HG03175 (cell line): Measurements from ENCODE around the gene FBXO40.

Experiments used
- ATAC-seq: cut with Tn5 transposase; IDR thresholded peaks from one replicate; pipeline ENCODE4 v1.9.1; 2021; ENCODE audit warnings: mild to moderate bottlenecking, moderate library complexity; ENCODE audit not compliant: unreplicated experiment

Gene FBXO40

DNA sequence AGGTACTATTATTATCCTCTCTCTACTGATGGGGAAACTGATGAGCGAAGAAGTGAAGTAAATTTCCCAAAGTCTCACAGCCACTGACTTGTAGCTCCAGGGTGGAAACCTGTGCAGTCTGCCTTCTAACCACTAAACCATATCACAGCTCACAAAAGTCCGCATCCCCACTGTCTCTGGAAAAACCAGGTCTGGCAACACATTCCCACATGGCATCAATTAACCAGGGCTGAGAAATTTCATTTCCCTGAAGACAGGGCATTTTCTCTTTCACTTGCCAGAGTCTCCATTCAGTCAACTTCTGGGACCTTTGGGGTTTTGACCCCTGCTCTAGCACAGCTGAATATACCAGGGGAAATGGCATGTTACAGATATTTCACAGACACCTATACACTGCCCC is 26.5 kb downstream of the FBXO40 start:
- no peak for ATAC-seq

DNA sequence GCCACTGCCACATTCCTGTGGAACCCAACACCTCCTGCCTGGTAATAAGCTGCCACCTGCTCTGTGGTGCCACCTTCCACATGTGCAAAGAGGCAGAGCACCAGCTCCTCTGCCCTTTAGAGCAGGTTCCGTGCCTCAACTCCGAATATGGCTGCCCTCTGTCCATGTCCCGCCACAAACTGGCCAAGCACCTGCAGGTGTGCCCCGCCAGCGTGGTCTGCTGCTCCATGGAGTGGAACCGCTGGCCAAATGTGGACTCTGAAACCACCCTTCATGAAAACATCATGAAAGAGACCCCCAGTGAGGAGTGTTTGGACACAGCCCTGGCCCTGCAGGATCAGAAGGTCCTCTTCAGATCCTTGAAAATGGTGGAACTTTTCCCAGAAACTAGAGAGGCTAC is 28.3 kb downstream of the FBXO40 start:
- ATAC-seq: no peak

DNA sequence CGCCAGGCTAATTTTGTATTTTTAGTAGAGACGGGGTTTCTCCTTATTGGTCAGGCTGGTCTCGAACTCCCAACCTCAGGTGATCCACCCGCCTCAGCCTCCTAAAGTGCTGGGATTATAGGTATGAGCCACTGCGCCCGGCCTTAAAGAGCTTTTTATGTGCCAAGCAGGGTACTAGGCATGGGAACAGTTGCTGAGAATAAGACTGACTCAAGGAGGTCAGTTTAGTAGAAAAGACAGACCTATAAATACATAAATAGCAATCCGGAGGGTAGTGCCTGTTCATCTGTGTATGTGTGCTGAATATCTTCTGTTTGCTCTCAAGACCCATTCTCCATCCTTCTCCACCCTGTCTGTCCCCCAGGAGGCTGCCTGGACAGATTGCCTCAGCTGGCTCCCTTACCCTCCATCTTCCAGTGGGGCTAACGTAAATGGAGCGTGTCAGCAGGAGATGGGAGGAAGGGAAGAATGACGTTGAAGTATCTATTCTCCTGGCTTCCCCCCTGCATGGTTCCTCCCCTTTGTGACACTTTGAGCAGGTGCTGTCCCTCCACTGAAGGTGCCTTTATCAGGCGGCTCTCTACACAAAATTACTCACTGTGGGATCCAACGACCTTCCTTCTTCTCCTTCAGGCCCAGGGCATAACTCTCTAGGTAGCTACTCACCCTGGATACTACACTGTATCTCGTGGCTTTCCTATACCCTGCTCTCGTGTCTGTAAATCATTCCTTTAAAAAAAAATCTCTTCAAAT is 31.1 kb downstream of the FBXO40 start:
- no peak for ATAC-seq

DNA sequence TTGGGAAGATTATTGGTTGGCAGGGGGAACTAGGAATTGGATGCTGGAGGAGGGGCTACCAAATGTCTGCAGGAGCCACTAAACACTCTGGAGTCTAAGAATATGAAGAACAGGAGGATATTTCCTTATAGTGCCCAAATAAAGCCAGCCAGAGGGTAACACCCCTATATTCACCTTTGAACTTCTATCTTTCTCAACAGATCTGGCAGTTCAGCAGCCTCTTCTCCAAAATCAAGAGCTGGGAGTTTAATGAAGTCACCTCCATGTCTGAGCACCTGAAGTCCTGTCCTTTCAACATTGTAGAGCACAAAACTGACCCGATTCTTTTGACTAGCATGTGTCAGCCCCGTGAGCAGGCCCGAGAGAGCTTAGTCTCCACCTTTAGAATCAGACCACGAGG is 33.3 kb downstream of the FBXO40 start:
- no peak for ATAC-seq

DNA sequence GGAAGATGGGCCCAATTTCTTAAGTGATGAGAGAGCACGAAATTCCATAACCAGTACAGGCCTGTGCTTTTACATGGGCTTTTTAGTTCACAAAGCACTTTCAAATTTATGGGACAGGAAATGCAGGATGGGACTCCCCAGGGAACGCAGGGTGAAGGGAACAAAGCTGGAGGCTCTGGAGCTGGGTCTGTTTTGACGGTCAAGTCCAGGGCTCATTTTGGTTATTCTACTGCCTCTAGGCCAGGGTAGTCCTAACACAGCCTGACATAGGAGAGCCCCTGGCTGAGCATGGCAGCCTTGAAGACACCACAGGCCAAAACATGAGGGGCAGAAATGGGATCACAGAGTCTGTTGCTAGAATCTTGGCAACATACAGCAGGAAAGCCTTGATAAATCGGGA is 34.0 kb downstream of the FBXO40 start:
- ATAC-seq: no peak

DNA sequence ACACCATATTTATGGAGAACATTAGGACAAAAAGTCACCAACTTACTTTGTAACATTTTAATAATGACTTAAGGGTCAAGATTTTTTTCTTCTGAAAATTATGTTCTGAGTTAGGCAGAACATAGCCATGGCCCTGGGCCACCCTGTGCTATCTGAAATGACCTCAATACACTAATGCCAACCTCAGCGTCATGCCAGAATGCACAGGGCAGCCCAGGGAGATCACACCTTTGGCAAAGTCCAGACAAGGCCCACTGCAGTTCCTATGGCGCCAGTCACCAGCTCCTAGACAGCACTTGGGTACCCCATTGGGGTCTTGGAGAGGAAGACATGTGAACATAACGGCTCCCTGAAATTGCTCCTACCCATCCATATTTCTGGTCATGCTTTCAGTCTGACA is 34.4 kb downstream of the FBXO40 start:
- ATAC-seq: no peak

DNA sequence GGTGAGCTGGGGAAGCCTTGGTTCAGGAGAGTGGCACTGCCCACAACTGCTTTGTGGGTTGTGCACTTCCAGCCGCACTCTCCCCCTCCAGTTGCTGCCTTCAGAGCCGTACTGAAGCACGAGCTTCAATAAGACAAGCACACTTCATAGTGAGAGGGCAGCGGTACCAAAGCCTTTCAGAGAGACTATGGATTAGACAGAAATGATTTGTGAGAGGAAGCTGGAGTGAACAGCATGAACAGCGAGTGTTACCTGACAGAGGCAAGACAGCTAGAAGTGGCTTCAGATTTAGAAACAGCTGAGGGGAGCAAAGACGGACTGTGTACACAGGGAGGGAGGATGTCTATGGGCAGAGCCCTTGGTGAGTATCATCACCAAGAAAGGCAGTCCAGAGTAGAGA is 36.4 kb downstream of the FBXO40 start:
- ATAC-seq: no peak

DNA sequence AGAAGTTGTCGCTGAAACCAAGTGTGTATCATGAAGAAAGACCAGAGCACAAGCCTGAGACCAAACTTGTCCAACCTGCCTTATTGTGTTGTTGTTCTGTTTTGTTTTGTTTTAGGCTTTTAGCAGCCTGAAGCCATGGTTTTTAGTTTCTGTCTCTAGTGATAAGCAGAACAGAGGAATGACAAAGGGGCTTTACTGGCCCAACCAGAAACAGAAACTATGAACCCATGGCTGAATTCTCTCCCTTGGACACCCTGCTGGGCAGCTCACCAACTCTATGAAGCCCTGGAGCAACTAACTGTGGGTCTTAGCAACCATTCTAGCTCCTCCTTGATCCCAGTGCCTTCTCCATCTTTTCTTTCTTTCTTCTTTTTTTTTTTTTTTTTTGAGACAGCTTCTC is 37.2 kb downstream of the FBXO40 start:
- ATAC-seq: no peak

DNA sequence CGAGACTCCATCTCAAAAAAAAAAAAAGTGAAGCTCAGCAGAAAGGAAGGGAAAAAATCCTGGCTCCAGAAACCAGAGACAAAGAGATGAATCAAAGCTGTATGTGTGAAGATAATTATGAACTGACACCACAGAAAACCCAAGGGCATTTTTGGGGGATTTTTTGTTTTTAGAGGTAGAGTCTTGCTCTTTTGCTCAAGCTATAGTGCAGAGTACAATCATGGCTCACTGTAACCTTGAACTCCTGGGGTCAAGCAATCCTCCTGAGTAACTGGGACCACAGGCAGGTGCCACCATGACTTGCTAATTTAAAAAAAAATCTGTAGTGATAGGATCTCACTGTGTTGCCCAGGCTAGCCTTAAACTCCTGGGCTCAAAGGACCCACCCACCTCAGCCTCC is 44.7 kb downstream of the FBXO40 start:
- ATAC-seq: no peak

DNA sequence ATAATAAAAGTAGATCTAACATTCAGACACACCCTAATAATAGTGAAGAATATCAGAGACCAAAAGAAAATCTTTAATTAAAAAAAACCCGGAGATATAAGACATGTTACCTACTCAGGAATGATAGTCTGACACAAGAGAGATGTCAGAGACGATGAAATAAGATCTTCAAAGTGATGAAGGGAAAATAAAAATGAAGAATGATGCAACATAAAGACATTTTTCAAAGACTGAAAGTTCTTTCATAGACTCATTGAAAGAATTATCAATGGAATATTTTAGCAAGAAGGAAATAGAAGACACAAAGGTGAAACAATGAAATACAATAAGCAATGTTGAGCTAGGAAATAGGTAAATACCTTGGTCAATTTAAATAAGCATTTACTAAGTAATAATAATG is 47.9 kb downstream of the FBXO40 start:
- ATAC-seq: no peak

DNA sequence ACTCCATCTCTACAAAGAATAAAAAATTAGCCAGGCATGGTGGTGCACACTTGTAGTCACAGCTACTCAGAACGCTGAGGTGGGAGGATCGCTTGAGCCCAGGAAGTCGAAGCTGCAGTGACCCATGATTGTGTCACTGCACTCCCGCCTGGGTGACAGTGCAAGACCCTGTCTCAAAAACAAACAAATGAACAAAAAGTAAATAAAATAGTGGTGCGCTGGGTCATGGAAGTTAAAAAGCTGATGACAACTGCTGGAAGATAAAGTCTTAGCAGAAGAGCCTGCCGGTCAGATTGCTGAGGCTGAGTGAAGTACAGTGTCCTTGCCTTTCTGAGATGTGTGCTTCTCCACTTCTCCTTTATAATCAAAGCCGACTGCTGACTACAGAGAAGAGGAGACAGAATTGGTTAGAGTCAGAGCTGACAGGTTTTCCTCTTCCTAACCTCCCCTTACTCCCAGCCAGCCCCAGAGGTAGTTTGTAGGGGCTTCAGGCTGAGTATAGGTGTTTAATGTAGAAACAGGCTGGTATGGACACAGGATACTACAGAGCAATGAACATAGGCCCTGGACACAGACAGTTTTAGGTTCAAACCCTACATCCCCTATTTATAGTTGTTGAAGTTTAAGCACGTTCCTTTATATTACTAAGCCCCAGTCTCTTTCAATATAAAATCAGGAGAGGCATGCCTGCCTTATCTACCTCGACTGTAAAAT is 49.6 kb downstream of the FBXO40 start:
- ATAC-seq: no peak

DNA sequence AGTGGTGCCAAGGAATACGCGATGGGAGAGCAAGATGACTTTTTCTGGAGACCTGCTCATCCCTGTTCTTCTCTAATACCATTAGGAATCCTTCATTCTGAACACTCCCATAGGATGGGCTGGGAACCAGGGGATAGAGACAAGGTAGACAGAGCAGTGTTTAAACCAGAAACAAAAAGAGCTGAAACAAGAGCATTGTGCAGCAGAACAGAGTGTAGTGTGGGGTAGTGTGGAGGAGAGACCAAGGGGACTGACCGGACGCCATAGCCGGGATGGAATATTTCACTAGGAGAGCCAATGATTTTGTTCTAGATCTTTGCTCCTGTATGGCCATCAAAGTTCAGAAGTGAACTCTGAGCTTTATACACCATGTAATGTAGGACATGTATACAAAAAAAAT is 51.9 kb downstream of the FBXO40 start:
- ATAC-seq: no peak

DNA sequence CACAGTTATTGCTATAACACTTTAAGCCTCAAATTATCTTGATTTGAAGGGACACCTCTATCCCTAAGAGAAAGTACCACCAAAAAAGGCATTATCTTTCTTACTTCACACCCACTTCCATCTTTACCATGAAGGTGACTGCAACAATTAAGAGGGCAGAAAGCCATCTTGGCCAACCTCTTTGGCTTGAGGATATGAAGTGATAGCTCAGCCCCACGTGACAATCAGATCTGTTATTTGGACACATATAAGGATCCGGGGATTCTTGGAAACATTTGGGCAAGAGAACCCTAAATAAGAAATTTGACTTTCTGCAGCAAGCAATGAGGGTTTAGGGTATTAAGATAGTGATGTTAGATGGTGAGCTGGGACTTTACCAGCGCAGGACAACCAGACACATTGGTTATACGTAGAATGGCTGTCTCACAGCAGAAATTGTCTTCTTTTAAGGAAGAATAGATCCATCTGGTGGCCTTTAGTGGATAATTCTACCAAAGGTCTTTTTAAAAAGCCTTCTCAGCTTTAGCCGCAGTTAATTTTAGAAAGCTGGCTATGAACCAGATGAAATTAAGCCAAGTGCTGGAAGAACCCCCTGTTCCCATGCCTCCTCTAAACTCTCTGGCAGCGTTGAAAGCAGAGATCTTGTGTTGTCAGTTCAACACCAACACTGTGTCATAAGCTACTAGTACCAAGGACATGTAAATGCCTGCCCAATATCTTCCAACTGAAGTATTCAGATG is 55.2 kb downstream of the FBXO40 start:
- ATAC-seq: no peak

DNA sequence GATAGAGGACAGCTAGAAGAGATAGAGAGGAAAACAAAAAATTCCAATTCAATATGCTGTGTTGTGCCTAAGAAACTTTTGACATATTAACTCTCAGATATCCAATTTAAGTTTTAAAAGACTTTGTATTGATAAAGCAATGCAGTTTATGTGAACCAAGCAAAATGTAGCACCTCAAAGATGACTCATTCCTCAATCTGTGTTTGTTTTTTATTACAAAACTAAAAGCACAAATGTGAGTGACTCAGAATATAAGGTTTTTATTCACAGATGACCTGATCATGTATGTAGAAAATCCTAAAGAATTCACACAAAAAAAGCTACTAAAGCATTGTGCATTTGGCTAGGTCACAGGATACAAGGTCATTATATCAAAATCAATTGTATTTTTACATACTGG is 56.5 kb downstream of the FBXO40 start:
- no peak for ATAC-seq

DNA sequence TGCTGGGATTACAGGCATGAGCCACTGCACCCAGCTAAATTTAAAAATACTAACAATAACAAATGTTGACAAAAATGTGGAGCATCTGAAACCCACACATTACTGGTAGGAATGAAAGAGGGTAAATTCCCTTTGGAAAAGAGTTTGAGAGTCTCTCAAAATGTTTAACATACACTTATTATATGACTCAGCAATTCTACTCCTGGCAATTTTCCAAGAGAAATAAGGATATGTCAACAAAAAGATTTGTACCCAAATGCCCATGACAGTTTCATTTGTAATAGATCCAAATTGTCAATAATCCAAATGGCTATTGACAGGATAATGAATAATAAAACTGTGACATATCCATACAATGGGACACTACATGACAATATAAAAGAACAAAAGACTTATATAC is 58.5 kb downstream of the FBXO40 start:
- ATAC-seq: no peak

DNA sequence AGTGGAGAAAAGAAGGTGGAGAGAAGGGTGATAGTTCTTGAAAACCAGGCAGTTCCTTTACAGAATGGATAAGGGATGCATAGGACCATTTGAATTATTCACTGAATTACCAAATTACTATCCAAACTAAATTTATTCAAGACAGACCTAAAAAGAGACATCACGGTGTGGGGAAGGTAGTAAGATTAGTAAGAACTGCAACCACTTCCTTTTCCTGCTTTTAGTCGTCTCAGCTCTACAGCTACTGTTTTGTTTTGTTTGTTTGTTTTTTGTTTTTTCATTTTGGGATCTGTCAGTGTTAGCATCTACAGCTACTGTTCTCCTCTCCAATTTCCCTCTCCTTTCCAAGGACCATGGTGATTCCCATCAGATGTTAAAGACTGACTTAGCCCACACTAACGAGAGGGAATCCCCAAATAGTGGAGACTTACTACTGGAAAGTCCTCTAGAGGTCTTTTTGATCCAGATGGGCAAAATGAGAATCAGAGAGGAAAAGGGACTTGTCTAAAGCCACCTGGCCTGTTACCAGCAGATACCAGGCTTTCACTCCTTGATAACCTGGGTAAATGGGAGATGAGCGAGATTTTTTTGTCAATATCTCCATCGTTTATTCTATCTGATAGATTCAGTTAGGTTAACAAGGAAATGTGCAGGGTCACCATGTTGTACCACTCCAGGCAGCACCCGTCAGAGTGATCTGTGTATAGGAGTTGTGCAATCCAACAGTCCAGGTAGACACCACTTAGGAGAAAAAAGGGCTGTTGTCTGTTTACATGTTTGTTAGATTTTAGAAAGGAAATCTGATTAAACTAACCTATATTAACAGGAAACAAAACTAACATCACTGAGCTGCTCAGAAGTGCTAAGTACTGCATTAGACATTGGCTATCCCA is 61.6 kb downstream of the FBXO40 start:
- peak; percentile 46 for ATAC-seq

DNA sequence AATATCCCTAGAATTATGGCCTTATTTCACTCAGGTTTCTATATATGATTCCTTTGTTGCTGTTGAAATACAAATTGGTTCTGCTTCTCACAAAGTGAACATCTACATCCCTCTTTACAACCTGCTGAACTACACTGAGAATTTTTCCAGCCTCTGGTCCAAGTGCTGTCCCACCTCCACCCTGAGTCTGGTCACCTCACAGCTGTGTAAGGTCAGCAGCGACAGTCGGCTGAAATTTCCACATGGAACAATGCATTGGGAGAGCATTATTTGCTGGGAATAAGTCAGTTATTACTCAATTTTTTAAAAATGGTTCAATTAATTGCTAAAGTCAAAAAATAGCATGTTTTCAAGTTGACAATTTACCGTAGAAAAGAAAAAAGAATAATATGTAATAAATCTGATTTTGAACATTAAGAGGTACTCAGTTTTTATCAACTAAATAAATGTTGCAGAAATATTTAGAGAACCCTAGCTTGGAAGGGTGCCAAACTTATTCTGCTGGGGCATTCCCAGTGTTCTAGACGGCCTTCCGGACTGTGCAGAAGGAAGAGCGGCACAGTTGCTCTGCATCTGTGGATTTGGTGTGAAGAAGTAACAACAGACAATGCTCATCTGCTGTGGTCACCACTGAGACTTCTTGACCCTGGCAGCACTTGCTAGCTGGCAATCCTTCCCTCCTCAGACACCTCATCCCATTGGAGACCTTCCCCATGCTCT is 65.7 kb downstream of the FBXO40 start:
- ATAC-seq: no peak

DNA sequence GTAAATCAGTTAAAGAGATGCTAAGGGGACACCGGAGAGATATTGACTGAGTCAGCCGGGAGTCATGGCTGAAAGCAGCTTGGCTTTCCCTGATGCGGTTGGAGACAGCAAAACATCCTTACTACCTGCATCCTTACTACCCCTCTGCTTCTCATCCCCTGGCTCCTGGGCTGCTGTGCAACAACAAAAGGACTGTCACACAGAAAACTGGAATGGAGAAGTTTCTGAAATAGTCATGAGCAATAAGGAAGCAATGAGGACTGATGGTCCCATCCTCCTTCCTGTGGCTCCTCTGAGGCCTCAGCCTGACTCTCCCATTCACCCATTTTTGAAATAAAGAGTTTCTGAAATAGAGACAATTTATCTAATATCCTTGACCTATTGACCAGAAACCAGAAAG is 66.4 kb downstream of the FBXO40 start:
- ATAC-seq: no peak

DNA sequence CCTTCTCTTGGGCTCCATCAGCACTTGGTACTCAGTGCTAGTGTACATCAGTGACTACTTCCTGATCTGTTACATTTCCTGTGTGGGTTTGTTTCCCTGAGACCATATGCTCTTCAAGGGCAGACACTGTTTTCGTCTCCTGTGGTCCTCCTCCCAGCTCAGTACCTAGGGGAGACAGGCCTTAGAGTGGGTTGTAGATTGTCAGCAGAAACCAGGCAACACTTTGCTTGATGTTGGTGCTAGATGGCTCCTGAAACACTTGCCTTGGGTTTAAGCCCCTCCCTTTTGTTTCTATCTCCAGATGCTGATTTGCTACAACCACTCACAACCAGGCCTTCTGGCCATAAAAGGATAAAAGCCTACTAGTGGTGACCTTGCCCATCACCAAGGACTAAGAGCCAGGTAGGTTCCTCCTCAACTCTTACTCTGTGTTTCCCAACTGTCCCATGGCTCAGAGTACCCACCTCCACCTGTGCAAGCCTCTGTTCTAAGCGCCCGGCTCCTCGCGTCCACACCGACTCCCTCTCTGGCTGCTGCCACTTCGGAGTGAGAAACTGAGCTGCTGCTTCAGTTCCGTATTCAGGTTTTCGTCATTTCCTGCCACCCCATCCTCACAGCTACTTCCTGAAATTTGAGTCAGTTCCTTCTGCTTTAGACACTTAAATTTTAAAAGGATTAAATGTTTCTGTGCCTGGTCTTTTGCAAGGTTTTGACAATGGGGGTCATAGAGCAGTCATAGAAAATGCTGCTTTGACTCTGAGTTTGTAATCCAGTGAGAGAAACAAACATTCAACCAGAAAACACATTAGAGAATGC is 67.4 kb downstream of the FBXO40 start, which contains the start of gene HCLS1:
Gene HCLS1, minus strand, starts transcription at position 548 of the 816 bp plus-strand sequence. CDS start 2,556 bp downstream, outside the sequence.
- ATAC-seq: peak; percentile 84
